Endothelial cell of umbilical vein (primary cell): ENCODE measurements around the gene DAD1. TPM values are rescaled to one million over a fixed set of nuclear protein-coding genes. Genes with fewer than 3 reads are reported as not detected.

Experiments
- BruUV-seq: library from RNA; stranded (reverse); fragments of 400-500 nt; replicated peaks from 2 replicates; lab custom pipeline; 2021; lab: Mats Ljungman, UMichigan
- CTCF ChIA-PET: fragments of 300-600, 350-600 bp; sonication (Branson Sonifier 250); formaldehyde crosslinking; loops from one replicate; lab custom pipeline; 2021; ENCODE audit warnings: antibody characterized with exemption, inconsistent platforms; lab: Charles Lee
- POLR2A ChIA-PET: fragments of 300-600, 350-600 bp; sonication (Branson Sonifier 250); formaldehyde crosslinking; loops from one replicate; lab custom pipeline; 2021; ENCODE audit warnings: antibody characterized with exemption, inconsistent platforms; lab: Charles Lee
- DNase-seq: peaks from one replicate; pipeline ENCODE4 v3.0.0-alpha.2; 2011; ENCODE audit warnings: low read depth, low spot score
- FAIRE-seq: peaks from 2 replicates; lab custom pipeline; 2011; peaks lifted over from hg19 to GRCh38; lab: Jason Lieb, UNC
- H2AFZ ChIP-seq: 2 replicates; pipeline ENCODE4 v1.6.0; 2012; ENCODE audit warnings: low read depth, low read length, control low read depth, inconsistent platforms
- H3K27ac ChIP-seq: 2 replicates; pipeline ENCODE4 v1.5.1; 2011; ENCODE audit warnings: low read depth, mild to moderate bottlenecking, control low read depth, low read length, moderate library complexity; ENCODE audit not compliant: insufficient read depth
- H3K27me3 ChIP-seq, 2 experiments: 2 replicates each; pipeline versions ENCODE4 v1.6.0 to v1.6.1; 2011; ENCODE audit warnings: low read length in 2 of 2, mixed read lengths in 1 of 2; ENCODE audit not compliant: control insufficient read depth in 2 of 2, insufficient read depth in 2 of 2
- H3K36me3 ChIP-seq, 2 experiments: 2 replicates in 1 of 2; 3 replicates in 1 of 2; pipeline ENCODE4 v1.5.1; 2011; ENCODE audit warnings: low read length in 2 of 2, mild to moderate bottlenecking in 1 of 2, moderate library complexity in 1 of 2; ENCODE audit not compliant: control insufficient read depth in 2 of 2, insufficient read depth in 2 of 2; ENCODE audit errors: extremely low read depth in 1 of 2
- H3K4me1 ChIP-seq: 3 replicates; pipeline ENCODE4 v1.5.1; 2011; ENCODE audit warnings: mild to moderate bottlenecking, low read length; ENCODE audit not compliant: control insufficient read depth, insufficient read depth; ENCODE audit errors: extremely low read depth
- H3K4me2 ChIP-seq: 2 replicates; pipeline ENCODE4 v1.6.1; 2011; ENCODE audit warnings: low read length, control low read depth, mixed read lengths; ENCODE audit not compliant: insufficient read depth
- H3K4me3 ChIP-seq, 3 experiments: fragments of 200-600 bp in 1 of 3; sonication (generic), shearing (Covaris generic) in 1 of 3; replicated peaks in 1 of 3; 2 replicates each; pipeline ENCODE4 v1.5.1; 2011 to 2016; ENCODE audit warnings: control low read depth in 3 of 3, low read length in 3 of 3, mild to moderate bottlenecking in 2 of 3, inconsistent platforms in 1 of 3, low read depth in 1 of 3, moderate library complexity in 1 of 3; ENCODE audit not compliant: insufficient read depth in 1 of 3
- H3K79me2 ChIP-seq: 2 replicates; pipeline ENCODE4 v1.6.0; 2012; ENCODE audit warnings: low read length, inconsistent platforms; ENCODE audit not compliant: control insufficient read depth, insufficient read depth
- H3K9ac ChIP-seq: replicated peaks from 2 replicates; pipeline ENCODE3; 2011; ENCODE audit warnings: low read length, control low read depth; ENCODE audit not compliant: insufficient read depth; ENCODE audit errors: extremely low read depth
- H3K9me1 ChIP-seq: replicated peaks from 3 replicates; pipeline ENCODE4 v1.6.0; 2011; ENCODE audit warnings: mild to moderate bottlenecking, low read length; ENCODE audit not compliant: control insufficient read depth, insufficient read depth; ENCODE audit errors: extremely low read depth
- H3K9me3 ChIP-seq: replicated peaks from 2 replicates; pipeline ENCODE4 v1.5.1; 2012; ENCODE audit warnings: low read length, inconsistent platforms; ENCODE audit not compliant: control insufficient read depth, insufficient read depth
- H4K20me1 ChIP-seq: replicated peaks from 2 replicates; pipeline ENCODE3; 2011; ENCODE audit warnings: mild to moderate bottlenecking, low read length; ENCODE audit not compliant: control insufficient read depth, insufficient read depth; ENCODE audit errors: extremely low read depth
- EZH2 ChIP-seq: IDR thresholded peaks from 2 replicates; pipeline ENCODE4 v1.6.1; 2012; ENCODE audit warnings: borderline replicate concordance, low read depth, mild to moderate bottlenecking, moderate library complexity, low read length, inconsistent platforms; ENCODE audit not compliant: severe bottlenecking
- FOS ChIP-seq: IDR thresholded peaks from 2 replicates; pipeline ENCODE4 v1.6.1; 2011; ENCODE audit warnings: mild to moderate bottlenecking, low read length, moderate library complexity, borderline replicate concordance; ENCODE audit not compliant: insufficient read depth
- GATA2 ChIP-seq: IDR thresholded peaks from 2 replicates; pipeline ENCODE4 v1.7.0; 2011; ENCODE audit warnings: low read depth, mild to moderate bottlenecking, moderate library complexity, mixed read lengths, low read length; ENCODE audit not compliant: insufficient read length, insufficient read depth
- JUN ChIP-seq: IDR thresholded peaks from 2 replicates; pipeline ENCODE4 v1.6.1; 2011; ENCODE audit warnings: borderline replicate concordance, low read depth; ENCODE audit not compliant: insufficient read length, insufficient read depth
- MYC ChIP-seq: IDR thresholded peaks from one replicate; pipeline ENCODE4 v1.6.1; 2011; ENCODE audit warnings: mild to moderate bottlenecking, low read depth, low read length
- POLR2A ChIP-seq: IDR thresholded peaks from 2 replicates; pipeline ENCODE4 v1.6.1; 2012; ENCODE audit warnings: low read depth, mild to moderate bottlenecking, control low read depth, low read length
- POLR2AphosphoS5 ChIP-seq: IDR thresholded peaks from 2 replicates; pipeline ENCODE4 v1.6.1; 2012; ENCODE audit warnings: low read depth, mild to moderate bottlenecking, control low read depth, low read length, moderate library complexity; ENCODE audit not compliant: insufficient read depth
- dilution Hi-C: fragments of 300-500 bp; cut with MboI; formaldehyde crosslinking; loops from one replicate; pipeline ENCODE4 v1.15.0; 2019; ENCODE audit warnings: low sequenced_read_pairs; ENCODE audit not compliant: extremely low pct_ligation_motif_present
- intact Hi-C: fragments of 100-400 bp; cut with micrococcal nuclease; formaldehyde crosslinking; loops from one replicate; pipeline ENCODE4 v1.10.0; 2022
- polyA plus RNA-seq, 4 experiments: library from polyadenylated mRNA; depleted of rRNA in 3 of 4; stranded (reverse) in 3 of 4; unstranded in 1 of 4; fragments of >200 nt; gene quantifications; 2 replicates each; pipeline versions ENCODE4 v1.2.1 to v1.2.3, GENCODE V29; 2011 to 2012; ENCODE audit warnings: missing spikeins in 1 of 4
- total RNA-seq: library from RNA; stranded (reverse); gene quantifications from 2 replicates; pipeline ENCODE4 v1.2.3, GENCODE V29; 2021
- TF ChIP-seq, protein P1 (sequence below), 2 donors: IDR thresholded peaks; 1 replicate in 1 of 2; 2 replicates in 1 of 2; pipeline ENCODE4 v1.5.1; 2011; ENCODE audit warnings: low read length in 2 of 2, mild to moderate bottlenecking in 2 of 2, moderate library complexity in 2 of 2, control low read depth in 1 of 2, inconsistent platforms in 1 of 2, low read depth in 1 of 2; ENCODE audit not compliant: insufficient read depth in 1 of 2; ENCODE audit errors: extremely low read depth in 1 of 2
- TF ChIP-seq, protein P2 (sequence below): IDR thresholded peaks from 2 replicates; pipeline ENCODE4 v1.6.1; 2011; ENCODE audit not compliant: insufficient read depth, insufficient read length

The DAD1 gene
- total and polyA plus RNA-seq, 2 donors (not counting 3 experiments of a cell fraction or from before 2014, with no cell fraction given) = 299 to 1,227 TPM

DNA sequence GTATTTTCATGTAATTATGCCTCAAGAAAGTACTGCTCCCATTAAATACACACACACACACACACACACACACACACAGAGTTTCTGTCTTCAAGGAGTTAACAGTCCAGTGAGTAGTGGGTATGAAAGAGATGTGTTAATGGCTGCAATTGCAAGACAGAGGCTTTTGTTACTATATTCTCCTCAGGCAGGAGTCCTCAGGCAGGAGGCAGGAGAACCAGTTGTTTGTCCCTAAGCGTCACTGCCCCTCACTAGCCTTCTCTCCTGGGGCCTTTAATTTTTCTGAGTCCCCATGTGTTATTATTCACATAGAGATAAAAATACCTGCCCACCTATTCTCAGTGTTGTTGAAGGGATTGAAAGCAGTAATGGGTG, 31.2 kb downstream of the DAD1 start:
- H3K9me3 ChIP-seq = no peaks in the 10 kb centered on the region
- peaks cover 53% of the 10 kb centered on the region for H3K4me1 ChIP-seq
- CTCF ChIA-PET = interaction anchor here (0.7 to 3.0 kb wide), 11 partner anchors 12 to 338 kb away, joined by 3 to 23 read pairs (median 4); no protein-coding TSS in a partner anchor
- no peak overlapping the region for H3K4me3 ChIP-seq
- no peaks in the 10 kb centered on the region for H3K27me3 ChIP-seq
- H2AFZ ChIP-seq = peak overlapping the region; percentile 21
- H3K9ac ChIP-seq = no peak overlapping the region
- POLR2A ChIA-PET = no interaction called here
- H3K9me1 ChIP-seq = no peaks in the 10 kb centered on the region
- TSS peak; percentile 30 for BruUV-seq
- no peak for DNase-seq
- dilution Hi-C loops = no loop called here
- TF ChIP-seq MYC = no peak
- no peak for TF ChIP-seq POLR2AphosphoS5
- TF ChIP-seq FOS = no peak
- no peak for TF ChIP-seq EZH2
- TF ChIP-seq, protein P1, sequence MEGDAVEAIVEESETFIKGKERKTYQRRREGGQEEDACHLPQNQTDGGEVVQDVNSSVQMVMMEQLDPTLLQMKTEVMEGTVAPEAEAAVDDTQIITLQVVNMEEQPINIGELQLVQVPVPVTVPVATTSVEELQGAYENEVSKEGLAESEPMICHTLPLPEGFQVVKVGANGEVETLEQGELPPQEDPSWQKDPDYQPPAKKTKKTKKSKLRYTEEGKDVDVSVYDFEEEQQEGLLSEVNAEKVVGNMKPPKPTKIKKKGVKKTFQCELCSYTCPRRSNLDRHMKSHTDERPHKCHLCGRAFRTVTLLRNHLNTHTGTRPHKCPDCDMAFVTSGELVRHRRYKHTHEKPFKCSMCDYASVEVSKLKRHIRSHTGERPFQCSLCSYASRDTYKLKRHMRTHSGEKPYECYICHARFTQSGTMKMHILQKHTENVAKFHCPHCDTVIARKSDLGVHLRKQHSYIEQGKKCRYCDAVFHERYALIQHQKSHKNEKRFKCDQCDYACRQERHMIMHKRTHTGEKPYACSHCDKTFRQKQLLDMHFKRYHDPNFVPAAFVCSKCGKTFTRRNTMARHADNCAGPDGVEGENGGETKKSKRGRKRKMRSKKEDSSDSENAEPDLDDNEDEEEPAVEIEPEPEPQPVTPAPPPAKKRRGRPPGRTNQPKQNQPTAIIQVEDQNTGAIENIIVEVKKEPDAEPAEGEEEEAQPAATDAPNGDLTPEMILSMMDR (IDR thresholded peaks at IDR 0.05; ENCODE audit: extremely low read depth in 1 of 2, insufficient read depth in 1 of 2, low read depth in 1 of 2, low read length in 2 of 2) = no peak
- no peak for TF ChIP-seq POLR2A
- no peak for TF ChIP-seq JUN
- no peak for TF ChIP-seq GATA2
- TF ChIP-seq, protein P2, sequence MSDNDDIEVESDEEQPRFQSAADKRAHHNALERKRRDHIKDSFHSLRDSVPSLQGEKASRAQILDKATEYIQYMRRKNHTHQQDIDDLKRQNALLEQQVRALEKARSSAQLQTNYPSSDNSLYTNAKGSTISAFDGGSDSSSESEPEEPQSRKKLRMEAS = no peak
- intact Hi-C loops = loop anchor here (1.0 to 10.0 kb wide), 15 partner anchors 83 to 643 kb away; partner anchors contain the start of genes MMP14, OXA1L and RBM23
- H4K20me1 ChIP-seq = no peaks in the 10 kb centered on the region
- no peak overlapping the region for H3K4me2 ChIP-seq
- no peaks in the 10 kb centered on the region for H3K36me3 ChIP-seq
- no peak for FAIRE-seq
- H3K79me2 ChIP-seq = no peaks in the 10 kb centered on the region
- peak overlapping the region; percentile 88 for H3K27ac ChIP-seq
